Cardiac fibroblast (primary cell): ENCODE measurements around the gene TIGIT.

Experiments used
- DNase-seq, 2 donors: peaks; one replicate each; pipeline versions ENCODE4 v3.0.0 to v3.0.0-alpha.2; 2010; ENCODE audit warnings: low read depth in 2 of 2
- H3K4me3 ChIP-seq, 2 donors: replicated peaks in 1 of 2; 1 replicate in 1 of 2; 2 replicates in 1 of 2; pipeline ENCODE4 v1.5.1; 2011; ENCODE audit warnings: low read depth in 2 of 2, low read length in 2 of 2, mild to moderate bottlenecking in 2 of 2, moderate library complexity in 1 of 2
- CTCF ChIP-seq: IDR thresholded peaks from one replicate; pipeline ENCODE4 v1.5.1; 2011; ENCODE audit warnings: low read depth, mild to moderate bottlenecking, low read length, inconsistent platforms

TIGIT gene

DNA sequence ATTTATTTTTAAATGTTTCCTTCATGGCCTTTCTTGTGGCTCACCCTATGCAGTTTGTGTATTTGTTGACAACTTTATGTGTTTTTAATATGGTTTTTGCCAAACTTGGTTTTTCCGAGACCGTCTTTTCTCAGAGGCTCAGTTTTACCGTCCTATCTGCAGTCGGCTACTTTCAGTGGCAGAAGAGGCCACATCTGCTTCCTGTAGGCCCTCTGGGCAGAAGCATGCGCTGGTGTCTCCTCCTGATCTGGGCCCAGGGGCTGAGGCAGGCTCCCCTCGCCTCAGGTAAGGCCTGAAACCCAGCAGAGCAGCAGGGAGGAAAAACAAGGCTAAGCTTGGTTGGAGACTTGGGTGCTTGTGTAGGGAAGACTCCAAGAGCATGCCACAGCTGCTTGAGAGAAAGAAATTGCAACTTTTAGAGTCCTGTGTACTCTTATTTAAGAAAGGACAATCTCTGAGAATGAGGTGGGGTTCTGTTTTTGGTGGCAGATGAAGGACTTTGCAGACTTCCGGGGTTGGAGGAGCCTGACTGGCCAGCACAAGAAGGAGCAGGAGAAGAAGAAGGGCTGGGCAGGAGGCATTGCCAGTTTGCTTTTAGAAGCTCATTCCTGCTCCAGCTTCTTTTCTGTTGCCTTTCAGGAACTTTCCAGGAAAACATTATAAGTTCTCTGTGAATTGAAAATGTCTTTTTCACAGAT lies at the start of gene TIGIT:
TSS of gene TIGIT (plus strand) at position 191 of the 698 bp plus-strand sequence. CDS start at position 225, 34 bp downstream.
- no peak within 1 kb of the TSS for H3K4me3 ChIP-seq
- no peak for DNase-seq
- no peak for TF ChIP-seq CTCF

DNA sequence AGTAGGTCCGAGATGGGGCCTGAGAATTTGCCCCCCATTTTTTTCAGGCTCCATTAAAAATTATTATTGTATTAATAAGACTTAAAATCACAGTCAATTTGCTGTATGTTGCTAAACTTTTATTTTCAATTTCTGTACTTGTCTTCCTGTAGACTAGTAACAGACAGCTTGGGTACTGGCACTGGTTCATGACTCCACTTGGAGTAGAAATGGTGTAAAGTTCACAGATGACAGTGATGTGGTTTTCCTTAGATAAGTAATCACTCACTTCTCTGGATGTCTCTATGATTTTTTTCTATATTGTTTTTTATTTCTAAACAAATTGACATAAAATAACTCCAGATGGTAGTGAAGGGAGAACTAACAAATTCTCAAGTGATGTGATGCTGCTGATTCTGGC lies 40.9 kb upstream of the TIGIT start:
- no peak for TF ChIP-seq CTCF
- no peak for DNase-seq
- no peak overlapping the region for H3K4me3 ChIP-seq

DNA sequence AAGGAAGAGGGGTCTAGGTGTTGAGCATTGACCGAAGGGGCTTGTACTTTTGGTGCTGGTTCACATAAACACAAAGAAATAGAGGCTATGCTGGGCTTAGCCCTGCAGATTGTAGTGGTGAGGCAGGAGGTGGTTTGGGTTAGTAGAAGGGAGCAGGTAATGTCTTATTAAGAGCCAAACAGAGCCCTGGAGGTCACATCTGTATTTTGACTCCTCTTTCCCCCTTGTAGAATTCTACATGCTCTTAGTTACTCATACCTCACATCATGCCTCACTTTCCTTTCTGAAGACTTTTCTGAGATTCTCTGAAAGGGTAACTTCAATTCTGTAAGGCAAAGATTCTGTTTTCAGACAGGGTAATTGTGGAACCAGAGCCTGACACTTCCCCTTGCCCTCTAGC lies 40.3 kb upstream of the TIGIT start:
- no peak for DNase-seq
- no peak for TF ChIP-seq CTCF
- no peak overlapping the region for H3K4me3 ChIP-seq

GRCh38 chr3:114259566-114259965 lies 34.3 kb upstream of the TIGIT start:
- no peak overlapping the region for H3K4me3 ChIP-seq
- no peak for TF ChIP-seq CTCF
- no peak for DNase-seq

- TF ChIP-seq CTCF, result no peak
- no peak overlapping the region for H3K4me3 ChIP-seq
- no peak for DNase-seq
These were observed 33.7 kb upstream of the TIGIT start for GRCh38 chr3:114260152-114260551.

GRCh38 chr3:114270019-114270418 lies 23.8 kb upstream of the TIGIT start:
- TF ChIP-seq CTCF, result no peak
- no peak for DNase-seq
- no peak overlapping the region for H3K4me3 ChIP-seq

- no peak overlapping the region for H3K4me3 ChIP-seq
- DNase-seq, result peak; percentile 13 to 75
- TF ChIP-seq CTCF, result no peak
These were observed 21.6 kb upstream of the TIGIT start for GRCh38 chr3:114272271-114272670.
